ENCODE results near the gene SZRD1. TPM values are rescaled to one million over a fixed set of nuclear protein-coding genes. Genes with fewer than 3 reads are reported as not detected.

Gene SZRD1
- total RNA-seq, 4 donors from 2014 or later, result 41.7 to 88.4 (median 50.4) TPM

DNA sequence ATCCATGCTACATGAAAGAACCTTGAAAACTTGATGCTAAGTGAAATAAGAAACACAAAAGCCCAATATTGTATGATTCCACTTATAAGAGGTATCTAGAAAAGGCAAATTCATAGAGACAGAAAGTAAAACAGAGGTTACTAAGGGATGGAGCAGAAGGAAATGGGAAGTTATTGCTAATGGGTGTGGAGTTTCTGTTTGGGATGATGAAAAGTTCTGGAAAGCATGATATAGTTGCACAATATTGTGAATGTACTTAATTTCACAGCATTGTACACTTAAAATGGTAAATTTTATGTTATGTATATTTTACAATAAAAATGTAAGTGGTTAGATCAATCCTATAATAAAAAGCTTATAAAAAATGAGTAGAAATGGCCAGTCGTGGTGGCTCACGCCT lies 71.9 kb downstream of the SZRD1 start:
- no peak for TF ChIP-seq CTCF (IDR thresholded peaks at IDR 0.05; ENCODE audit: low read depth)

DNA sequence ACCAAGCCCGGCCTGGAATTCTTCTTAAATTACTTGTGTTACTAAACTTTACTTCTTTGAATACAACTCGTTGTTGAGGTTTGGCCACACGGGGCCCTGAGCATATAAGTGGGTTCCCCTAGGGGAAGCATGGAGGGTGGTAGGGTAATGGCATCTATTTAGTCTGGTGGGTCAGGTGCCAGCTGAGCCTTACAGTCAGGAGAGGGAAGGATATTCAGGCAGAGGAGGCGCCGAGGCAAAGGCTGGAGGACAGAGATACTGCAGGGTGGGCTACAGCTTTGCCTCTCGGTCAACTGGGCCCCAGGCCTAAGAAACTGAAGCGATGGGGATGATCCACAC lies 73.1 kb downstream of the SZRD1 start:
- no peak for TF ChIP-seq CTCF (IDR thresholded peaks at IDR 0.05; ENCODE audit: low read depth)

- TF ChIP-seq CTCF (IDR thresholded peaks at IDR 0.05; ENCODE audit: low read depth), result no peak
Measured at GRCh38 chr1:16440470-16441281, 73.6 kb downstream of the SZRD1 start, which contains the start of gene NECAP2. TSS of gene NECAP2 (plus strand) at chr1:16440724. CDS start at chr1:16440762, 38 bp downstream.

DNA sequence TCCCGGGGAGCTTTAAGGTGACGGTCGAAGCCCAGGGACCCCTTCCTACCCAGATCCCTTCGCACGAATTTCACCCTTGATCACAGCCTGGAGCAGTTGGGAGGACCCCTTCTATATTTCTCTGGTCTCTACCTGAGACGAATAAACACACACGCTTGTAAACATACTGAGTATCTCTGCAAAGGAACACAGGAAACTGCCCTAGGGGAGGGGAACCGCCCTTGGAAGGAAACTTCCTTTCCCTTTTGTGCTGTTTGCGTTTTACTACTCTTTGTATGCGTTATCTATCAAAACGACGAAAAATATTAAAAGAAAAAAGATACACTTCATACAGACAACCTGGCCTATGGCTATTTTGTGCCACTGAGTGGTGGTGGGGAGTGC lies 74.2 kb downstream of the SZRD1 start:
- TF ChIP-seq CTCF (IDR thresholded peaks at IDR 0.05; ENCODE audit: low read depth), result no peak

- TF ChIP-seq CTCF (IDR thresholded peaks at IDR 0.05; ENCODE audit: low read depth), result no peak
Measured at GRCh38 chr1:16442265-16442664, 75.2 kb downstream of the SZRD1 start.

DNA sequence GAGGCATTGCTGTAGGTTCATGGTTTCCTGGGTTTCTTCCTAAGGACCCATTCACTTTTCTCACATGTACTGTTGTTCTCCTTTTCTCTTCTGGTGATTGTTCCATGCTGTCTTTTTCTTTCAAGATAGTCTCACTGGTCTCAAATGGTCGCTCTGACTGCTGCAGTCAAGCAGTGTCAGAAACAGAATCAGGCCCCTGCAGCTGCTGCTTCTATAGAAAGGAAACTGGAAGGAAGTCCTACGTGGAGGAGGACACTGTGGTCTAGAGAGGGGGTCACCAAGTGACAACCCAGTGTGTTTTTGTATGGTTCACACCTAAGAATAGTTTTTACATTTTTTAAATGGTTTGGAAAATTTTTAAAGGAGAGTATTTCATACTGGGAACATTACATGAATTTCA lies 75.9 kb downstream of the SZRD1 start:
- no peak for TF ChIP-seq CTCF (IDR thresholded peaks at IDR 0.05; ENCODE audit: low read depth)

DNA sequence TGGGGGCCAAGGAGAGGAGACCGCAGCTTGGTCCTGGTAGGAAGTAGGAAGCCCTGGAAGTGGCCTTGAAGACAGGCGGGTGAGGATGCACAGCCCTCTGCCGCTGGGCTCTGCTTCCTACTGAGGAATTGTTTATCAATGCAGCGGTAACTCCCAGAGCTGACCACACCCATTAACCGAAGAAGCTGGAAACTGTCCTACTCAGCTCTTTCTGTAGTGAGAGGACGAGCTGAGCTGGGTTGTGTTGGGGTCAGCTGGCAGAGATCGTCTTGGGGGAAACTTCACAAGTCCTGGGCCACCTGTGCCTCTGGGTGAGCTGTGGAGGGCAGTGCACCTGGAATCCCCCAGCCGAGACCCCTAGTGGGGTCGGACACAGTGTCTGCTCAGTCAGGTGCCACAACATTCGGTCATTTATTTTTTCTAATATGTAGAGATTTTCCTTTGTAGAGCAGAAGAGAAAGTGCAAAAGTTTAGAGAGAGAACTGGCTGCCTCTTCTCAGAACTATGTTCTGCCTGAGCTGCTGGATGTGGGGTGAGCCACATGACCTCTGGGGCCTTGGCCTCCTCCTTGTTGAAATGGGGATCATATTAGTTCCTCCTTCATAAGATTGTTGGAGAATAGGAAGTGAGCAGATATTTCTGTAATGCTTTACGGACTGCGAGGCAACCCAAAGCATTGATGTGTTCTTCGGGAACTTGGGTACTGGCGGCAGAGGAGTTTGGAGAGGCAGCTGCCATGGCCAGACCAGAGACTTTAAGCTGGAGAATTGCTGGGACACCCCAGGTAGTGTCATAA lies 77.1 kb downstream of the SZRD1 start:
- no peak for TF ChIP-seq CTCF (IDR thresholded peaks at IDR 0.05; ENCODE audit: low read depth)

Data from subcutaneous adipose tissue (tissue), 4 donors.